SK-N-SH (cell line): ENCODE measurements around the gene GADD45B. TPM values are rescaled to one million over a fixed set of nuclear protein-coding genes. Genes with fewer than 3 reads are reported as not detected.

Experiments
- CTCF ChIA-PET: fragments of 300-600, 350-600 bp; formaldehyde crosslinking; extraction: SDS; loops from one replicate; lab custom pipeline; 2021; lab: Yijun Ruan, JAX
- POLR2A ChIA-PET: fragments of 350-600 bp; sonication (Branson Sonifier 250); formaldehyde crosslinking; extraction: SDS; loops from one replicate; lab custom pipeline; 2020; ENCODE audit warnings: antibody characterized with exemption, inconsistent platforms; lab: Yijun Ruan, JAX
- DNase-seq: peaks from one replicate; pipeline ENCODE4 v3.0.0; 2012
- H2AFZ ChIP-seq: fragments of 200-600 bp; sonication (generic); 2 replicates; pipeline ENCODE4 v1.8.1; 2016; ENCODE audit warnings: antibody characterized with exemption, mild to moderate bottlenecking, low read depth
- H3F3A ChIP-seq: fragments of 200-600 bp; sonication (generic); replicated peaks from 2 replicates; pipeline ENCODE3; 2016; ENCODE audit warnings: antibody characterized with exemption, mild to moderate bottlenecking; ENCODE audit not compliant: insufficient read depth
- H3K27ac ChIP-seq, 2 experiments: fragments of 200-500 bp in 1 of 2; fragments of 200-600 bp in 1 of 2; sonication (Bioruptor generic) in 1 of 2; sonication (generic), shearing (Covaris generic) in 1 of 2; 2 replicates each; pipeline versions ENCODE4 v1.5.1 to v1.6.1; 2014 to 2016; ENCODE audit warnings: low read depth in 2 of 2, inconsistent platforms in 1 of 2, low read length in 1 of 2, mild to moderate bottlenecking in 1 of 2, mixed read lengths in 1 of 2
- H3K27me3 ChIP-seq: fragments of 200-600 bp; sonication (generic), shearing (Covaris generic); 2 replicates; pipeline ENCODE4 v1.6.1; 2016; ENCODE audit warnings: mixed run types; ENCODE audit not compliant: insufficient read depth
- H3K36me3 ChIP-seq, 2 experiments: fragments of 200-500 bp in 1 of 2; fragments of 200-600 bp in 1 of 2; sonication (Bioruptor generic) in 1 of 2; sonication (generic) in 1 of 2; replicated peaks in 1 of 2; 2 replicates each; pipeline versions ENCODE3 to v1.5.1; 2014 to 2016; ENCODE audit warnings: low read length in 1 of 2, mild to moderate bottlenecking in 1 of 2; ENCODE audit not compliant: insufficient read depth in 2 of 2, control insufficient read depth in 1 of 2
- H3K4me1 ChIP-seq, 2 experiments: fragments of 200-500 bp in 1 of 2; fragments of 200-600 bp in 1 of 2; sonication (Bioruptor generic) in 1 of 2; sonication (generic), shearing (Covaris generic) in 1 of 2; 2 replicates each; pipeline versions ENCODE4 v1.5.1 to v1.6.1; 2014 to 2016; ENCODE audit warnings: low read depth in 1 of 2, low read length in 1 of 2, mixed run types in 1 of 2; ENCODE audit not compliant: insufficient read depth in 2 of 2, control insufficient read depth in 1 of 2
- H3K4me2 ChIP-seq: fragments of 200-600 bp; sonication (generic), shearing (Covaris generic); 2 replicates; pipeline ENCODE4 v1.6.1; 2017; ENCODE audit warnings: mixed run types
- H3K4me3 ChIP-seq, 2 experiments: fragments of 200-500 bp in 1 of 2; fragments of 200-600 bp in 1 of 2; sonication (Bioruptor generic) in 1 of 2; sonication (generic), shearing (Covaris generic) in 1 of 2; 2 replicates each; pipeline versions ENCODE4 v1.5.1 to v1.8.1; 2014 to 2016; ENCODE audit warnings: low read depth in 2 of 2, inconsistent platforms in 1 of 2, low read length in 1 of 2, mild to moderate bottlenecking in 1 of 2, mixed read lengths in 1 of 2, moderate library complexity in 1 of 2
- H3K79me2 ChIP-seq: fragments of 200-600 bp; sonication (generic); 2 replicates; pipeline ENCODE4 v1.8.1; 2017; ENCODE audit warnings: mild to moderate bottlenecking; ENCODE audit not compliant: insufficient read depth
- H3K9ac ChIP-seq: fragments of 200-600 bp; sonication (generic); 2 replicates; pipeline ENCODE4 v1.6.1; 2017; ENCODE audit warnings: mixed run types
- H3K9me2 ChIP-seq: fragments of 200-600 bp; sonication (generic); 2 replicates; pipeline ENCODE4 v1.6.1; 2017; ENCODE audit warnings: mixed run types
- H3K9me3 ChIP-seq: fragments of 200-600 bp; sonication (generic); 2 replicates; pipeline ENCODE4 v1.6.1; 2017; ENCODE audit warnings: mixed run types, mild to moderate bottlenecking, moderate library complexity
- H4K20me1 ChIP-seq: fragments of 200-600 bp; sonication (generic); 2 replicates; pipeline ENCODE4 v1.6.1; 2017; ENCODE audit warnings: mild to moderate bottlenecking, mixed run types; ENCODE audit not compliant: insufficient read depth
- CHD2 ChIP-seq: fragments of 150-350 bp; IDR thresholded peaks from 2 replicates; pipeline ENCODE4 v1.6.1; 2018; ENCODE audit warnings: low read length; ENCODE audit not compliant: partially characterized antibody
- CTCF ChIP-seq: fragments of 200-600 bp; sonication (generic); IDR thresholded peaks from 2 replicates; pipeline ENCODE4 v1.6.1; 2017; ENCODE audit warnings: antibody characterized with exemption, mild to moderate bottlenecking, moderate library complexity
- ELF1 ChIP-seq: IDR thresholded peaks from 2 replicates; pipeline ENCODE4 v1.4.0; 2012
- GATA2 ChIP-seq: sonication (generic); formaldehyde crosslinking; IDR thresholded peaks from 2 replicates; pipeline ENCODE4 v1.5.0; 2020; ENCODE audit warnings: mild to moderate bottlenecking, missing genetic modification reagents
- JUND ChIP-seq: IDR thresholded peaks from 2 replicates; pipeline ENCODE4 v1.4.0; 2012
- MAX ChIP-seq: IDR thresholded peaks from 2 replicates; pipeline ENCODE4 v1.4.0; 2012; ENCODE audit warnings: low read depth
- MEF2A ChIP-seq: IDR thresholded peaks from 2 replicates; pipeline ENCODE4 v1.4.0; 2012; ENCODE audit warnings: low read depth, borderline replicate concordance
- NRF1 ChIP-seq: IDR thresholded peaks from 2 replicates; pipeline ENCODE4 v1.6.1; 2012; ENCODE audit warnings: low read depth, mild to moderate bottlenecking, low read length
- PBX3 ChIP-seq: IDR thresholded peaks from 2 replicates; pipeline ENCODE4; 2012
- RAD21 ChIP-seq: IDR thresholded peaks from 2 replicates; pipeline ENCODE4 v1.6.1; 2012; ENCODE audit warnings: mild to moderate bottlenecking, low read length
- SIN3A ChIP-seq: IDR thresholded peaks from 2 replicates; pipeline ENCODE4 v1.6.1; 2012; ENCODE audit warnings: low read depth, mild to moderate bottlenecking, low read length, moderate library complexity, borderline replicate concordance
- USF2 ChIP-seq: fragments of 150-350 bp; IDR thresholded peaks from 2 replicates; pipeline ENCODE4 v1.6.1; 2017; ENCODE audit warnings: antibody characterized with exemption, low read length, low read depth, borderline replicate concordance
- YY1 ChIP-seq: IDR thresholded peaks from 2 replicates; pipeline ENCODE4 v1.4.0; 2012; ENCODE audit warnings: low read depth, mild to moderate bottlenecking
- ZBTB33 ChIP-seq: IDR thresholded peaks from 2 replicates; pipeline ENCODE4 v1.4.0; 2012; ENCODE audit warnings: low read depth, borderline replicate concordance
- WGBS: methylation state at CpG from one replicate; pipeline ENCODE4 v1.1.6; 2017; ENCODE audit warnings: low lambda C conversion rate; 5-methylcytosine and 5-hydroxymethylcytosine counted together
- polyA plus RNA-seq, 3 experiments: library from polyadenylated mRNA; depleted of rRNA; stranded (reverse); fragments of >200 nt; gene quantifications; 2 replicates each; pipeline ENCODE4 v1.2.3, GENCODE V29; 2012

Gene GADD45B
- polyA plus RNA-seq, 1 of the 3 experiments (the other 2 are of a cell fraction) = 67.6 TPM

- TF ChIP-seq PBX3 (no peak), JUND (no peak), YY1 (no peak)
These were observed 41.1 kb upstream of the GADD45B start (continued) for GRCh38 chr19:2434721-2435265.

- peaks cover 8% of the 10 kb centered on the region; the same call in 1 of the 2 replicates for H4K20me1 ChIP-seq
- no peak overlapping the region for H3K9ac ChIP-seq
- no peak overlapping the region for H2AFZ ChIP-seq
- H3K9me2 ChIP-seq = no peaks in the 10 kb centered on the region
- no peak overlapping the region for H3K4me2 ChIP-seq
- no peaks in the 10 kb centered on the region for H3K27me3 ChIP-seq
- no peak for TF ChIP-seq NRF1
- TF ChIP-seq YY1 = no peak
- no peak for TF ChIP-seq SIN3A
- no peak for TF ChIP-seq PBX3
- TF ChIP-seq MEF2A = no peak
- TF ChIP-seq RAD21 = no peak
- no peak for TF ChIP-seq MAX
- no peak for TF ChIP-seq ZBTB33
- TF ChIP-seq CHD2 = no peak
- TF ChIP-seq CTCF = no peak
- no peak for TF ChIP-seq GATA2
- TF ChIP-seq USF2 = no peak
- no peak for TF ChIP-seq ELF1
- no peak for DNase-seq
- WGBS = 98% methylated on average over 39 of the region's 39 CpGs
- no peaks in the 10 kb centered on the region for H3F3A ChIP-seq
- CTCF ChIA-PET = interaction anchor here (0.7 kb wide), 1 partner anchor 29 kb away, joined by 3 read pairs; no protein-coding TSS in a partner anchor
- H3K79me2 ChIP-seq = peaks cover 42% of the 10 kb centered on the region; the same call in 1 of the 2 replicates
- POLR2A ChIA-PET = interaction anchor here (0.8 kb wide), 1 partner anchor 10 kb away, joined by 3 read pairs; no protein-coding TSS in a partner anchor
- no peak overlapping the region for H3K27ac ChIP-seq
- no peaks in the 10 kb centered on the region for H3K9me3 ChIP-seq
- no peaks in the 10 kb centered on the region for H3K4me1 ChIP-seq
- H3K4me3 ChIP-seq = no peak overlapping the region
- peaks cover 0 to 29% of the 10 kb centered on the region in 2 experiments for H3K36me3 ChIP-seq
These were observed 39.5 kb upstream of the GADD45B start for GRCh38 chr19:2436384-2436783.
